Loucy (cell line): Measurements from ENCODE around the gene RAB33A.

Experiments used
- H2AFZ ChIP-seq: fragments of 200-600 bp; sonication (generic); 2 replicates; pipeline ENCODE4 v1.6.0; 2016; ENCODE audit warnings: antibody characterized with exemption, mild to moderate bottlenecking, low read length, moderate library complexity
- H3F3A ChIP-seq: fragments of 200-600 bp; 2 replicates; pipeline ENCODE4 v1.6.0; 2016; ENCODE audit warnings: antibody characterized with exemption, low read depth, mild to moderate bottlenecking
- H3K27me3 ChIP-seq: fragments of 200-600 bp; sonication (generic); 2 replicates; pipeline ENCODE4 v1.6.1; 2014; ENCODE audit warnings: low read length, mild to moderate bottlenecking; ENCODE audit not compliant: insufficient read depth, poor library complexity, severe bottlenecking
- H3K36me3 ChIP-seq: fragments of 200-600 bp; sonication (generic); 2 replicates; pipeline ENCODE4 v1.6.1; 2016; ENCODE audit warnings: low read length; ENCODE audit not compliant: insufficient read depth
- H3K4me1 ChIP-seq: fragments of 200-600 bp; sonication (generic); 2 replicates; pipeline ENCODE4 v1.5.1; 2014; ENCODE audit warnings: low read length, mild to moderate bottlenecking; ENCODE audit not compliant: insufficient read depth, poor library complexity, severe bottlenecking
- H3K4me2 ChIP-seq: fragments of 200-600 bp; sonication (generic); 2 replicates; pipeline ENCODE4 v1.6.0; 2014; ENCODE audit warnings: antibody characterized with exemption, low read length, low read depth, mild to moderate bottlenecking; ENCODE audit not compliant: poor library complexity, severe bottlenecking
- H3K4me3 ChIP-seq: fragments of 200-600 bp; sonication (generic); 2 replicates; pipeline ENCODE4 v1.5.1; 2014; ENCODE audit warnings: low read length, mild to moderate bottlenecking, mixed read lengths; ENCODE audit not compliant: poor library complexity, severe bottlenecking
- H3K79me2 ChIP-seq: fragments of 200-600 bp; sonication (generic); 2 replicates; pipeline ENCODE4 v1.6.1; 2014; ENCODE audit warnings: low read length; ENCODE audit not compliant: insufficient read depth
- H3K9ac ChIP-seq: fragments of 200-600 bp; sonication (generic); 2 replicates; pipeline ENCODE4 v1.6.0; 2014; ENCODE audit warnings: mild to moderate bottlenecking, low read depth, low read length, moderate library complexity; ENCODE audit not compliant: poor library complexity, severe bottlenecking
- H3K9me2 ChIP-seq: fragments of 200-600 bp; sonication (generic); replicated peaks from 2 replicates; pipeline ENCODE4 v1.6.1; 2016; ENCODE audit warnings: low read depth, low read length, mixed read lengths
- H3K9me3 ChIP-seq: fragments of 200-600 bp; sonication (generic); 2 replicates; pipeline ENCODE4 v1.6.1; 2014; ENCODE audit warnings: mild to moderate bottlenecking, antibody characterized with exemption, low read length, low read depth; ENCODE audit not compliant: insufficient read depth
- H4K20me1 ChIP-seq: fragments of 200-600 bp; sonication (generic); 2 replicates; pipeline ENCODE4 v1.6.0; 2014; ENCODE audit warnings: antibody characterized with exemption, low read length, mild to moderate bottlenecking; ENCODE audit not compliant: insufficient read depth, poor library complexity, severe bottlenecking
- EZH2phosphoT487 ChIP-seq: fragments of 200-600 bp; IDR thresholded peaks from 2 replicates; pipeline ENCODE4 v1.6.1; 2018; ENCODE audit warnings: antibody characterized with exemption, mild to moderate bottlenecking, moderate library complexity, borderline replicate concordance
- TF ChIP-seq, protein P1 (sequence below): fragments of 200-600 bp; sonication (generic); conservative IDR thresholded peaks from 2 replicates; pipeline ENCODE4 v1.5.1; 2014; ENCODE audit warnings: mild to moderate bottlenecking, antibody characterized with exemption, low read length

Gene RAB33A

DNA sequence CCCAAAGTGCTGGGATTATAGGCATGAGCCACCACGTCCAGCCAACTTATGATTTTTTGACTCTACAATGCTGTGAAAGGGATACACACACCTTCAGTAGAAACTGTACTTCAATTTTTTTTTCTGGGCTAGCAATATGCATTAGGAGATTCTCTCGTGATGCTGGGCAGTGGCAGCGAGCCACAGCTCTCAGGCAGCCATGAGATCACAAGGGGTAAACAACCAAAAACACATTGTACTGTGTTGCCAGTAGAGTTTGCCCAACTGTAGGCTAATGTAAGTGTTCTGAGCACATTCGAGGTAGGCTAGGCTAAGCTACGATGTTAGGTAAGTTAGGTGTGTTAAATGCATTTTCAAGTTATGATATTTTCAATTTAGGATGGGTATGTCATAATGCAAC lies 25.7 kb downstream of the RAB33A start:
- Histone ChIP-seq H3K9me3 (no peaks in the 10 kb centered on the region), H3K27me3 (no peaks in the 10 kb centered on the region), H4K20me1 (no peaks in the 10 kb centered on the region), H2AFZ (no peak overlapping the region), H3K9ac (no peak overlapping the region), H3K4me3 (no peak overlapping the region), H3K4me1 (no peaks in the 10 kb centered on the region), H3K4me2 (no peak overlapping the region), H3K9me2 (no peaks in the 10 kb centered on the region), H3F3A (no peaks in the 10 kb centered on the region), H3K79me2 (no peaks in the 10 kb centered on the region), H3K36me3 (no peaks in the 10 kb centered on the region)
- TF ChIP-seq EZH2phosphoT487, result no peak
- TF ChIP-seq, protein P1, sequence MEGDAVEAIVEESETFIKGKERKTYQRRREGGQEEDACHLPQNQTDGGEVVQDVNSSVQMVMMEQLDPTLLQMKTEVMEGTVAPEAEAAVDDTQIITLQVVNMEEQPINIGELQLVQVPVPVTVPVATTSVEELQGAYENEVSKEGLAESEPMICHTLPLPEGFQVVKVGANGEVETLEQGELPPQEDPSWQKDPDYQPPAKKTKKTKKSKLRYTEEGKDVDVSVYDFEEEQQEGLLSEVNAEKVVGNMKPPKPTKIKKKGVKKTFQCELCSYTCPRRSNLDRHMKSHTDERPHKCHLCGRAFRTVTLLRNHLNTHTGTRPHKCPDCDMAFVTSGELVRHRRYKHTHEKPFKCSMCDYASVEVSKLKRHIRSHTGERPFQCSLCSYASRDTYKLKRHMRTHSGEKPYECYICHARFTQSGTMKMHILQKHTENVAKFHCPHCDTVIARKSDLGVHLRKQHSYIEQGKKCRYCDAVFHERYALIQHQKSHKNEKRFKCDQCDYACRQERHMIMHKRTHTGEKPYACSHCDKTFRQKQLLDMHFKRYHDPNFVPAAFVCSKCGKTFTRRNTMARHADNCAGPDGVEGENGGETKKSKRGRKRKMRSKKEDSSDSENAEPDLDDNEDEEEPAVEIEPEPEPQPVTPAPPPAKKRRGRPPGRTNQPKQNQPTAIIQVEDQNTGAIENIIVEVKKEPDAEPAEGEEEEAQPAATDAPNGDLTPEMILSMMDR, result no peak

DNA sequence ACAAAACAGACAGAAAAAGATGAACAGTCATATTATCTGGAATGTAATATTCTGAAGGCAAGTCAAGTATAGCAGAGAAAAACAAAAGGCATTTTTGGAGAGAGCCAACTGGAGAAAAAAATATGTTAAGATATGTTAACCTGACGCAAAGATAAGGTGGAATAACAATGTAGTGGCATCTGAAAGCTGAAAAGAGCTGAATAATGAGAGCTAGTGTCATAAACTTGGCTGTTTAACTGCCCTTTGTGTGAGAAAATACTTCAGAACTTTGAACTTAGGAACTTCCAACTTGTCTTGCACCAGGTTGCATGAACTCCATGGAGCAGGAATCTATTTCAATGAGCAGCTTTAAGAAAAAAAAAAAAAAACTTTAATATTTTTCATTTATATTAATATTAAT lies 32.9 kb downstream of the RAB33A start:
- no peak overlapping the region for H3K4me2 ChIP-seq
- no peaks in the 10 kb centered on the region for H3F3A ChIP-seq
- H2AFZ ChIP-seq, result no peak overlapping the region
- no peak for TF ChIP-seq EZH2phosphoT487
- TF ChIP-seq, protein P1, result no peak
- H3K9me3 ChIP-seq, result no peaks in the 10 kb centered on the region
- no peaks in the 10 kb centered on the region for H3K79me2 ChIP-seq
- H4K20me1 ChIP-seq, result no peaks in the 10 kb centered on the region
- peaks cover 8% of the 10 kb centered on the region; the same call in 1 of the 2 replicates for H3K36me3 ChIP-seq
- H3K27me3 ChIP-seq, result no peaks in the 10 kb centered on the region
- H3K4me3 ChIP-seq, result no peak overlapping the region
- H3K9me2 ChIP-seq, result no peaks in the 10 kb centered on the region
- no peaks in the 10 kb centered on the region for H3K4me1 ChIP-seq
- H3K9ac ChIP-seq, result no peak overlapping the region

DNA sequence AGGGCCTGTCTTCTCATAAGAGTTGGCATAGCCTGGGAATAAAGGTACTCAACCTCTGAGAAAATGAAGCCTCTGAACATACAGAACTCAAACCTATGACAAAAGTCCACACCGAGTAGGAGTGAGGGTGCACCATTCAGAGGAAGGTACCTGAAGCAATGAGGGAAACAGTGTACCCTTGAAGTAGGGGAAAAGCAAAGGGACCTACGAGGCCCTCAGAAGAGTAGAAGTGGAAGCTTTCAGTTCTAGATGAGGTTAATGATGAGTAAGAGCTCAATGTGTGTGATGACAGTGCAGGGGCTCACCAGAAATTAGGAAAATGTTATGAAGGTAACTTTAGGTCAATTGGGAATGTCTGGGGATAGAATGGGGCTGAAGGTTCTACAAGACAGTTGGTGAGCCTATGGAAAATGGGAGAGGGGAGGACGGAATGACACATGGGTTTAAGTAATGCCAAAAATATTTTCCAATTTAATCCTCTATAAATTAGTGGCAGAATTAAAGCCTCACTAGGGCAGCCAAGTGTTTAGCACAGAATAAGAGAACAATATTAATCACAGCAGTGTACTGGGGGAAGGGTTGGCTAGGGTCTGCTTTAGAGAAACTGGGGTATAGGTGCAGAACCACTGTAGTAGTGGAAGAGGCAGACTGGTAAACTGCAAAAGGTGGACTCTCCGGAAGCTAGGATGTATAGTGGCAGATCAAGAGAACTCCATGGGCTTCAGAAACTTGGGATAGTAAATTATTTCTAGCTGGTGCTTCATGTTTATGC lies 39.8 kb downstream of the RAB33A start:
- H3K9me2 ChIP-seq, result no peaks in the 10 kb centered on the region
- no peaks in the 10 kb centered on the region for H3F3A ChIP-seq

More for the DNA sequence above, 39.8 kb downstream of the RAB33A start:
- Histone ChIP-seq H2AFZ (no peak overlapping the region), H3K4me2 (no peak overlapping the region), H3K4me3 (no peak overlapping the region), H3K79me2 (no peaks in the 10 kb centered on the region), H4K20me1 (no peaks in the 10 kb centered on the region), H3K9ac (no peak overlapping the region), H3K27me3 (no peaks in the 10 kb centered on the region), H3K9me3 (no peaks in the 10 kb centered on the region), H3K36me3 (peaks cover 23% of the 10 kb centered on the region; the same call in 1 of the 2 replicates), H3K4me1 (no peaks in the 10 kb centered on the region)
- TF ChIP-seq, protein P1, result no peak
- TF ChIP-seq EZH2phosphoT487, result no peak
